ENCODE data around the gene TAMM41. TPM values are rescaled to one million over a fixed set of nuclear protein-coding genes. Genes with fewer than 3 reads are reported as not detected.

Gene TAMM41
- total RNA-seq, 1 experiment from 2014 or later: 24.3 TPM

- H3K23ac ChIP-seq (ENCODE audit: insufficient read length, low read depth, low read length): no peak overlapping the region
- H3K4ac ChIP-seq (ENCODE audit: low read depth, low read length): no peak overlapping the region
- no peak for DNase-seq
- no peaks in the 10 kb centered on the region for H3K9me3 ChIP-seq (ENCODE audit: control insufficient read depth, low read depth, low read length)
- H2BK15ac ChIP-seq (ENCODE audit: low read depth, low read length): no peak overlapping the region
- no peak overlapping the region for H3K18ac ChIP-seq (ENCODE audit: insufficient read length, low read depth, low read length)
- no peaks in the 10 kb centered on the region for H3K4me1 ChIP-seq (ENCODE audit: insufficient read depth, low read length)
- H3K9me3 Mint-ChIP-seq: no peaks in the 10 kb centered on the region
- H3K9ac ChIP-seq (ENCODE audit: extremely low read depth, insufficient read length, low read length): no peak overlapping the region
- no peak overlapping the region for H3K14ac ChIP-seq (ENCODE audit: insufficient read depth, low read length)
- H2BK20ac ChIP-seq (ENCODE audit: low read depth, low read length, poor library complexity, severe bottlenecking): no peak overlapping the region
- H2BK120ac ChIP-seq (ENCODE audit: low read depth, low read length, poor library complexity, severe bottlenecking): no peak overlapping the region
- no peak overlapping the region for H2AFZ ChIP-seq (ENCODE audit: low read length)
- H4K8ac ChIP-seq (replicated peaks; ENCODE audit: insufficient read length, low read depth, low read length): no peak overlapping the region
- H4K5ac ChIP-seq (ENCODE audit: insufficient read length, low read depth, low read length): no peak overlapping the region
- no peak overlapping the region for H2AK5ac ChIP-seq (ENCODE audit: insufficient read length, low read length)
- H4K20me1 ChIP-seq (ENCODE audit: control insufficient read depth, insufficient read depth, insufficient read length): no peaks in the 10 kb centered on the region
- H3K27ac ChIP-seq (ENCODE audit: insufficient read length, low read depth, low read length): no peak overlapping the region
- H2BK12ac ChIP-seq (ENCODE audit: insufficient read length, low read depth, low read length): no peak overlapping the region
- no peaks in the 10 kb centered on the region for H3K79me1 ChIP-seq (ENCODE audit: insufficient read depth, low read depth, low read length, poor library complexity, severe bottlenecking)
- H3K4me3 Mint-ChIP-seq: no peak overlapping the region
- no peak overlapping the region for H3T11ph ChIP-seq (ENCODE audit: low read length)
- H3K23me2 ChIP-seq (ENCODE audit: insufficient read length, low read depth, low read length, poor library complexity, severe bottlenecking): no peaks in the 10 kb centered on the region
- TF ChIP-seq CTCF (conservative IDR thresholded peaks at IDR 0.05): no peak
- H3K79me2 ChIP-seq (ENCODE audit: insufficient read depth, low read length): no peaks in the 10 kb centered on the region
- no peaks in the 10 kb centered on the region for H3K27me3 ChIP-seq (ENCODE audit: insufficient read depth, low read length)
- no peak overlapping the region for H3K27ac Mint-ChIP-seq
- H4K91ac ChIP-seq (ENCODE audit: insufficient read length, low read depth, low read length): no peak overlapping the region
- peaks cover under 1 to 2% of the 10 kb centered on the region in 2 experiments; a peak in 1 of 4 replicates for H3K4me1 Mint-ChIP-seq
- no peaks in the 10 kb centered on the region for H3K27me3 Mint-ChIP-seq (ENCODE audit: low read depth)
- no peak overlapping the region for H3K56ac ChIP-seq (ENCODE audit: insufficient read length, low read depth, low read length)
- no CpG with 5 or more reads among the region's 3 CpGs for WGBS (ENCODE audit: extremely low coverage, insufficient read length, low lambda C conversion rate)
- H3K36me3 Mint-ChIP-seq (ENCODE audit: insufficient read depth in 1 of 3, low read depth in 3 of 3): peaks cover 0 to 7% (median 0%) of the 10 kb centered on the region in 3 experiments; a peak in 2 of 7 replicates
- no peak overlapping the region for H2BK5ac ChIP-seq (ENCODE audit: insufficient read length, low read length)
- H3K4me2 ChIP-seq (ENCODE audit: insufficient read depth, insufficient read length, low read length): no peak overlapping the region
Measured at GRCh38 chr3:11779626-11780025, 67.1 kb downstream of the TAMM41 start.
